SK-N-DZ (cell line): Measurements from ENCODE around the gene GUK1.
"Not testable (repeated sequence)": the region's sequence is repeated elsewhere in the genome, so short reads cannot be mapped to it uniquely, and the experiment has no call there.

Experiments
- DNase-seq: peaks from one replicate; pipeline ENCODE4 v3.0.0-alpha.2; 2015; ENCODE audit warnings: low spot score

GUK1 gene

DNA sequence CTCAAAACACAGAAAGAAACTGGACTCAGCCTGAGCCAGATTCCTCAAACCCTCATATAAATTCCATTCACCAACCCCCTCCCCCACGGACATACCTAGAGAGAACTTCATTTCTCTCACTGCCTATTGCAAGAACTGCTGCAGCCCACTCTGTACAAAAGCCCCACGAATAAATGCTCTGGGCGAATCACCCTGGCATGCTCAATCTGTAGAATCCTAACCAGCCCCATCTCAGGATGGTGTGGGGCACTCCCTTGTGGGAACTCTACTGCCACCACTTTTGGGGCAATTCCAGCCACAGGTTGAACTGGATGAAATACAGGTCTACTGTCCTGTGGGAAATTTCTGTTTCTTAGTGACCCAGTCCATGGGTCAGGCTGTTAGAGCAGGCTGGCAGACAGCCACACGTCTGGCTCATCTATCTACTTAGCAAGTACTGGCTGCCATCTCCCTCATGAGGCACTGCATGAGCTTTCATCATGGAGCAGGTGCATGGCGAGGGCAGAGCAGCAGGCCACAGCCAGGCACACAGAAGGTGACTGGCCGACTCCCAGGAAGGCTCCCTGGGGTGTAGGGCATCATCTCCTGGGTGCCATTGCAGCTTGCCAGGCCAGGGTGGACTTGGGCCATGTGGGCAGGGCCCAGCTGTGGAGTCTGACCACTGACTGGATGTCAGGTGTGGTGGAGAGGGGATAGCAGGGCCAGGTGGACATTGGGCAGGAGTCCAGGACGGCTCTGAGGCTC lies 35.4 kb upstream of the GUK1 start:
- DNase-seq: no peak

DNA sequence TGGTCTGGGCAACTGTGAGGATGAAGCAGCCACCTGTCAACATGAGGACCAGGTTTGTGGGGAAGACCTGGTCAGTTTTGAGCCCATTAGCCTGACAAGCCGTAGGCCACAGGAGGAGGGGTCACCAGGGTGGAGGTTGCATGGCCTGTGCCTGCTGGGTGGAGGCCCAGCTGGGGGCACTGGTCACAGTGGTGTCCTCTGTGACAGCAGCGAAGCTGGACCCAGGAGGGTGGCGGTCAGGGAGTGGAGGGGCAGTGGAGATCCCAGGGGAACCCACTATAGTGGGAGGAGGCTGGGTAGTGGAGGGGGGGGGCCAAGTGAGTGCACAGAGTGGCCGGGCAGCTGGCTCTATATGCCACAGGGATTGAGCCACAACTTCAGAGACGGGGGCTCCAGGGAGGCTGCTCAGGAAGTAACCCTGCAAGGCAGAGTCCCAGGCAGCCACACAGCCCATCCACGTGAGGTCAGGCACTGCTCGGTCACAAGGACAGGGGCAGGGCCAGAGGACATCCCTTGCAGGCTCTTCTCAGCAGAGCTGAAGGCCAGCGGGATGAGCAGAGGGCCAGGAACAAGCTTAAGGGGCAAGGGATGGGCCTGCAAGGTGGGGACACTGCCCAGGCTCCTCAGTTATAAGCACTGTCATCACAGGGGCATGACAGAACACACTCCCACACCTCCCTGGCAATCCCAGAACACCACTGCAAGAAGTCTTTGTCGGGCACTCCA lies 34.6 kb upstream of the GUK1 start:
- DNase-seq: no peak

DNA sequence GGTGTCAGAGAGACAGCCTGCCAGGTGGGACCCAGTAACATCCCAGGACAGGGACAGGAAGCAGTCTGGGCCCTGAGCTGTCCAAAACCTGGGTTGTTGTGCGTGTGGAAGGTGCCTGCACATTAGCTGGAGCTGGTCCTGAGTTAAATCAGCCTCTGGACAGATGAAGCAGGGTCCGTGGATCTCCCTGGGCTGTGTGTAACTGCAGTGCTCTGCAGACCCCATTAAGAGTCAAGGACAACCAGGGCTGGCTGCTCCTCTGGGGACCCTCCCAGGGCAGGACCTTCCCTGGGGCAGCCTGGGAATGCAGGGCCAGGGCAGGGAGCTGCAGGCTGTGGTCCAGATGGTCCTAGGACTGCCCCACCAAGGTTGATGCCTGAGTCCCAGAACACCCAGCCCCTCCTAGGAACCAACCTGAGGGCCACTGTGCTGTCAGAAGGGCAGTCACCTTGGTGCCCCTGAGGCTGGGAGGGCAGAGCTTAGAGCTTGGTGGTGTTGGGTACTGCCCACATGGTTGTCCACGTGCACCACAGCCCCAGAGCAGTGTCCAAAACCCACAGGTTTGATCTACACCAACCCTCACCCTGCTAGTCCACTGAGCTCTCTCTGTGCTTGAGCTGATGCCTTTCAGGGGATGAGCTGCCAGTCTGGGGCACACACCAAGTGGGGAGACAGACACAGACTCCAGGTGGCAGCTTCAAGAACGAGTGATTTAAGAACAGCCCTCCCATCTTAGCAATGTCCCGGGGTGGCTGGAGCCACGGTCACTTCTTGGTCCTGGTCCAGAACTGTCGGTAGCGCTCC lies 33.9 kb upstream of the GUK1 start:
- DNase-seq: no peak

DNA sequence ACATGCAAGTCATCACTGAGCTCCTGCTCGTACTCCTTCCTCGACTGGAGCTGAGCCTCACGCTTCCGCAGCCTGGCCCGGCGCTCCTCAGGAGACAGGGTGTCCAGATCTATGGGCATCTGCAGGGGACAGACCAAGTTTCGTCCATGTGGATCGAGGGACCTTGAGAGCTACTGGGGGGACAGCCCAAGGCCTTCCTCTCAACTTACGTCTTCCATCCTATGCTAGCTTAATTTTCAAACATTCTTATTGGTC lies 33.4 kb upstream of the GUK1 start:
- no peak for DNase-seq

GRCh38 chr1:228107636-228108035 lies 32.4 kb upstream of the GUK1 start:
- DNase-seq: no peak

- no peak for DNase-seq
Measured at GRCh38 chr1:228108055-228108690, 31.9 kb upstream of the GUK1 start.

DNA sequence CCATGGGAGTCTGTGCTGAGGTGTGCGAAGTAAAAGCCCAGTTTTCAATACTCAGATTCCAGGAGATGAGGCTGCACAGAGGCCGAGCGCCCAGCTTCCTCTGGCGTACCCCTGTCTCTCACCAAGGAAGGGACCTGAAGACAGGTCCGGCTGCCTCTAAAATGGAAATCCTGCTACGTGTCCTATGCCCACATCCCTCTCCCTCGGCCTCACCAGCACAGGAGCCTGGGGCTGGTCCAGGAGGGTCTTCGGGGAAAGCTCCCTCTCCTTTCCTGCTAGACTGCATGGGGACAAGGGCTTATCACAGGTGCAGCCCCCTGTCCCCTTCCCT lies 31.4 kb upstream of the GUK1 start:
- DNase-seq: no peak

GRCh38 chr1:228109073-228109961 lies 30.8 kb upstream of the GUK1 start, which contains the start of gene MRPL55:
Gene MRPL55, minus strand, starts transcription at chr1:228109299. Its CDS starts 1,039 bp downstream, at chr1:228108260.
- peak; percentile 94 for DNase-seq

DNA sequence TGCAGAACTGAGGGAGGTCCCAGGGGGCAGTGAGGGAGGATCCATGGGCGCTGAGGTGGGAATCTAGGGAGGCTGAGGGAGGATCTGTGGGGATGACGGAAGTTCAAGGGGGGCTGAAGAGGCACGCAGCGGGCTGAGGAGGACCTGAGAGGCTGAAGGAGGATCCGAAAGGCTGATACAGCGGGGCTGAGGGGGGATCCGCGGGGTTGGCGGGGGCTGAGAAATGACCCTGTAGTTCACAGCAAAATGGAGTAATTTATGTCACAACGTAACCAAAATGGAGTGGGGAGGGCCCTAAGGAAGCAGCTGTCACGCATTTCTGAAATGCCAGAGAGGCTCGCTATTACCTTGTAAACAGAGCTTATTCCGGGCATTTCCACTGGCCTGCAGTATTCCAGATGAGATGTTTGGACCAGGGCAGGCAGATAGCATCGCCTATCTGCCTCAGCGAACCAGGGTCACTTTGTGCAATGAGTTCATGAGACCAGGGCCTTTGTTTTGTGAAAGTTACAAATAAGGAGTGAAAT lies 30.1 kb upstream of the GUK1 start:
- no peak for DNase-seq

- DNase-seq: no peak
Measured at GRCh38 chr1:228110556-228110955, 29.5 kb upstream of the GUK1 start.

DNA sequence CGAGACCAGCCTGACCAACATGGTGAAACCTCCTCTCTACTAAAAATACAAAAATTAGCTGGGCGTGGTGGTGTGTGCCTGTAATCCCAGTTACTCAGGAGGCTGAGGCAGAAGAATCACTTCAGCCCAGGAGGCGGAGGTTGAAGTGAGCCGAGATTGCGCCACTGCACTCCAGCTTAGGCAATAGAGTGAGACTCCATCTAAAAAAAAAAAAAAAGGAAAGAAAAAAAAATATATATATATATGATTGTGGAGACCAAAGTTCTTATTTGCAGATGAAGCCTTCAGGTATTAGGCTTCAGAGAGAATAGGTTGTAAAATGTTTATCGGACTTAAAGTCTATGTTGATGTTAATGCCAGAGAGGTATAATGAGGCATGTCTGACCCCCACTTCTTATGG lies 28.8 kb upstream of the GUK1 start:
- not testable (repeated sequence) for DNase-seq

DNA sequence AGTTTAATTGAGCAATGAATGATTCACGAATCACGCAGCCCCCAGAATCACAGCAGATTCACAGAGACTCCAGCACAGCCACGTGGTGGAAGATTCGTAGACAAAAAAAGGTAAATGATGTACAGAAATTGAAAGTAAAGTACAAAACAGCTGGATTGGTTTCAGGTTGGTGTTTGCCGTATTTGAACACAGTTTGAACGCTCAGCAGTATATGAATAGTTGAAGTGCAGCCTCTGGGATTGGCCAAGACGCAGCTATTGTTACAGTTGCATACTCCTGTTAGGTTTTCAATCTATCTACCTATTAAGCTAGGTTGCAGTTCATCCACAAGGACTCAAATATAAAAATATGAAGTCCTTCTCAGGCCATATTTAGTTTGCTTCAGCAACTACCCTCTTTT lies 27.9 kb upstream of the GUK1 start:
- DNase-seq: no peak

GRCh38 chr1:228112617-228113016 lies 27.5 kb upstream of the GUK1 start:
- no peak for DNase-seq

GRCh38 chr1:228114827-228115226 lies 25.3 kb upstream of the GUK1 start:
- no peak for DNase-seq

- no peak for DNase-seq
Measured at GRCh38 chr1:228117335-228117734, 22.7 kb upstream of the GUK1 start.

DNA sequence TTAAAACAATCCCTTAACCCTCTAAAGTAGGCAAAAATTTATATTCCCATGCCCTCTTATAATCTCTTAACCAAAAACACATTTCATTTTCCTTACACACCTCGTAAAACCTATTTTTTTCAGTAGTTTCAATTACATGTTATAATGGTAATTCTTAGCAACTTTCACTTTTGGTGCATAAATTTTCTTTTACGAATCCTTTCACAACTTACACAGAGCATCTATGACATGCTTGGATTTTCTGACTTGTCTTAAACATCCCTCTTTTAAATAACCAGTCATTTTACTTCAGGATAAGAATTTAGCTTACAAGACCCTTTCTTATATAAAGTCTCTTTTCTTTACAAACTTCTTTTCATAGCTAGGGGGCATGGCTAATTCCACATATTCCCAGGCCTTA lies 22.0 kb upstream of the GUK1 start:
- no peak for DNase-seq

- no peak for DNase-seq
Measured at GRCh38 chr1:228120351-228120750, 19.7 kb upstream of the GUK1 start.

DNA sequence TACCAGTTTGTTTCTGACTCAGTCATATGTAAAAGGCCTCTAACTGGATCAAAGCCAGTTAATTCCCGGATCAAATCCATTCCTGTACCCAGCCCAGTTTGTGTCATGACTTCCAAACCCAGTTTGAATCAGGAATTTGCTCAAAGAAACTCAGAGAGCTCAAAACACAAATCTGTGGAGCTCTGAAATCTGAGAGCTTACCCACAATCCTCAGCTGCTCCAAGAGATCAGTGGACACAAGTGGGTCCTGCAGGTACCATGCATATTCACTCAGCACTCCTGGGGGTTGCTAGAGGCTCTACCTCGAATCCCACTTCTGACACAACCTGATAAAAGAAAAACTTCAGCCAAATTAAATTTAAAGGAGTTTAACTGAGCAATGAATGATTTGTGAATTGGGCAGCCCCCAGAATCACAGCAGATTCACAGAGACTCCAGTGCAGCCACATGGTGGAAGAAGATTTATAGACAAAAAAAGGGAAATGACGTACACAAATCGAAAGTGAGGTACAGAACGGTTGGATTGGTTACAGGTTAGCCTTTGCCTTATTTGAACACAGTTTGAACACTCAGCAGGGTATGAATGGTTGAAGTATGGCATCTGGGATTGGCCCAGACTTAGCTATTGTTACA lies 19.1 kb upstream of the GUK1 start:
- DNase-seq: no peak

DNA sequence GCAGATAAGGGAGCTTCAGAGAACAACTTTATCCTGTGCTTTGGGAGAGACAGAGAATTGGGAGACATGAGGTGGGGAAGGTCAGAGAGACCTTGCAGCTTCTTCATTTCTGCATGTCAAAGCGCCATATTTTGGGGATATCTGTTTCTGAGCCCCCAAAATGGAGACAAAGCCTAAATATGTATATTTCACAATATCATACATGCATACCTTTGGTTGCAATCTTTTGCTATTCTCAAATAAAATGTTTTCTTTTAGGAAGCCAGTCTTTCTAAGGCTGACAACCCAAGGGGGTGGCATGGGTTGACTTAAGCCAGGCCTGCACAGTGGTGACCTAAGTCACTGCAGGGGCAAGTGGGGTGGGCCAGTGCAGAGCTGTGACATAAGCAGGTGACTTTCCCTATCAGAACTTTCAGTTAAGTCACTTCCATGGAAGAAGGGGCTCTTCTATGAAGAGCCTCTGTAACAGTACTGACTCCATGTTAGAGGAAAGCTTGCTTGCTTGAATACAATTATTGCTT lies 17.1 kb upstream of the GUK1 start:
- no peak for DNase-seq

DNA sequence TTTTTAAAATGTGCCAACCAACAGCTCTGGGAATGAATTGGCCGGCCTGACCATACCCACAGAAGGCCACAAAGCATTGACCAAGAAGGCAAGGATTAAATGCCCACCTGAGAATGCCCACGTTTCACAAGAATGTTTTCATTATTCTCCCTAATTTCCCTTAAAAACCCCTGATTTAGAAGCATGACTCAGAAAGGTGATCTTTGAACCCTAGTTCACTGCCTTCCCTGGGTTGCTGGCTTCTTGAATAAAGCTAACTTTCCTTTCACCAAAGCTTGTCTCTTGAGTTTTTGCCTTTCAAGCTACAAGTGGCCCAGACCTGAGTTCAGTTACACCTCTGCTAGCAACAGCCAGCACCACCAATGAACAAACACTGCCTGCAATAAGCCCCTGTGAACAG lies 16.6 kb upstream of the GUK1 start:
- DNase-seq: no peak
